HPDE6-E6E7 (cell line): Measurements from ENCODE around the gene MEST.
"Not testable (repeated sequence)": the region's sequence is repeated elsewhere in the genome, so short reads cannot be mapped to it uniquely, and the experiment has no call there.

Source experiments
- DNase-seq: peaks from one replicate; pipeline ENCODE4 v3.0.0; 2011; ENCODE audit warnings: missing footprints; ENCODE audit errors: extremely low spot score

The MEST gene, protein sequence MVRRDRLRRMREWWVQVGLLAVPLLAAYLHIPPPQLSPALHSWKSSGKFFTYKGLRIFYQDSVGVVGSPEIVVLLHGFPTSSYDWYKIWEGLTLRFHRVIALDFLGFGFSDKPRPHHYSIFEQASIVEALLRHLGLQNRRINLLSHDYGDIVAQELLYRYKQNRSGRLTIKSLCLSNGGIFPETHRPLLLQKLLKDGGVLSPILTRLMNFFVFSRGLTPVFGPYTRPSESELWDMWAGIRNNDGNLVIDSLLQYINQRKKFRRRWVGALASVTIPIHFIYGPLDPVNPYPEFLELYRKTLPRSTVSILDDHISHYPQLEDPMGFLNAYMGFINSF

DNA sequence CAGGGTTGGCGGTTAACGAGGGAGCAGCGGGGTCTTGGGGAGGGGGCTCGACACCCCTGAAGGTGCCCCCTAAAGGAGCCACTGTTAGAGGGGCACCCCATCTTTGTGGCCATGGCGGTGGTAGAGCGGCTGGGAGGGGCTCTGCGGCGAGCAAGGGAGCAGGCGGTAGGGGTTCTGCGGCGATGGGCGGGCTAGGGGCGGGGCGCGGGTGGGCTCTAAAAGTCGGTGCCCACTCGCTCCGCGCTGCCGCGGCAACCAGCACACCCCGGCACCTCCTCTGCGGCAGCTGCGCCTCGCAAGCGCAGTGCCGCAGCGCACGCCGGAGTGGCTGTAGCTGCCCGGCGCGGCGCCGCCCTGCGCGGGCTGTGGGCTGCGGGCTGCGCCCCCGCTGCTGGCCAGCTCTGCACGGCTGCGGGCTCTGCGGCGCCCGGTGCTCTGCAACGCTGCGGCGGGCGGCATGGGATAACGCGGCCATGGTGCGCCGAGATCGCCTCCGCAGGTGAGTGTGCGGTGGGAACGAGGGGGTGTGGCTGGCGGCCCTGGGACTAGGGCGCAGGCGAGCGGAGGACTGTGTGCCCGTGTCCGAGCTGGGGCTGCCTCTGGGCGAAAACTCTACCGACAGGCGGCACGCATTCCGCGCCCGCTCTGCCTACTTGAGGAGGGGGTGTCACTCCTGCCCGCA lies at the start of gene MEST:
MEST (plus strand) TSS at position 245 of the 682 bp plus-strand sequence; CDS start at position 474, 229 bp downstream.
- no peak for DNase-seq

DNA sequence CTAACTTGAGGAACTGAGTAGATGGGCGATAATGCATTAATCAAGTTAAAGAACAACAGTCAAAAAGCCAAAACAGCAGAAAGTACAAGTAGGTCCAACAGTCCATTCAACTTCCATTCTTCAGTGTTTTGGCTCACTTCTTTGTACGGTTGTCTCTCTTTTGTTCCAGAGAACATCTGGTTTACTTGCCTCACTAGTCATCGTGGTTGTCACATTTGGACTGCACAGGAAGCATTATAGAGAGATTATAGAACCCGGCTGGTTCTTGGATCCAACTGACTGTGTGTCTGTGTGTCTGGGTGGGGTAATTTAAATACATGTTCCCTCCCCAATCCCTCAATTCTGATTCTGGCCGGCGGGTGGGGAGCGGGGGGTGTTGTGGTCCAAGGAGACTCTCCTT lies 49.3 kb upstream of the MEST start:
- no peak for DNase-seq

DNA sequence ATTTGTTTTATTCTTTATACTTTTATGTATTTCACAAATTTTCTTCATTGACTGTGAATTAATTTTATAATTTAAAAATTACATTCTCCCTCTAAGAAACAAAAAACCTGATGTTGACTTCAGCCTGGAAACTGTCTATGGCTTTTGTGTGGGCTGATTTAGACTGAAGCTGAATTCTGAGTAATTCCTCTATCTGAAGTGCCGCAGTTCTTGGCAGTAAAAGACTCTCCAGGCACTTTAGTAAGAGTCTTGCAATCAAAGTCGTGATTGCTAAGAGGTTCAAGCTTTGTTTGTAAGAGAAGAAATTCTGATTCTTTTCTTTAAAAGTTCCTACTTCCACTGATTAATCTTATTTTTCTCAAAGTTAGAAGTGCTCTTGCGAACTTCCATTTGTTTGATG lies 47.7 kb upstream of the MEST start:
- no peak for DNase-seq

DNA sequence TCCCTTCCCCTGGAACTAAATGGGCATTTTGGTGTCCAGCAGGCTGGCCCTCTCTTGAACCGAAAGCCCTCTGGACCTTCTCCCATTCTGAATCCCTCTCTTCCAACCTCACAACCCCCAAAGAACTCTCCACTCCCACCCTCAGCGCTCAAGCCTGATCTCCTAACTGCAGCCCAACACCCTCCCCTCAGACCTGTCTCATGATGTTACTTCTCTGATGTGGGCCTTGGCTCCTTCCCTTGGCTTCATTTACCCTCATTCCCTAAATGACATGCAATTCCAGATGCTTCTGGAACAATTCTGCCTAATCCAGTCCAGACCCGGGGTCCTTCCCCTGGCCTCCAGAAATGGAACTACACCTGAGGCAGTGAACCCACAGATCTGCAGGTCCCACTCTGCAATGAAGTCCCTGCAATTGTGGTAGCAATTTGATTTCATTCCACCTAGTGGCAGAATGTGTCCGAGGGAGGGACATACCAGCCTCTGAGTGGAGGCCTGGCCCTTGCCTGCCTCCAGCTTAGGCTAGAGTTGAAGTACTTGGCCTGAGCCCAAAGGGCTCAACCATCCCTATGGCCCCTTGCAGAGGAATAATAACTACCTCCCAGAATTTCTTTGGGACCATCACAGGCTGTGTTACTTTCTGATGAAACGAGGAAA lies 47.0 kb upstream of the MEST start:
- DNase-seq = no peak

DNA sequence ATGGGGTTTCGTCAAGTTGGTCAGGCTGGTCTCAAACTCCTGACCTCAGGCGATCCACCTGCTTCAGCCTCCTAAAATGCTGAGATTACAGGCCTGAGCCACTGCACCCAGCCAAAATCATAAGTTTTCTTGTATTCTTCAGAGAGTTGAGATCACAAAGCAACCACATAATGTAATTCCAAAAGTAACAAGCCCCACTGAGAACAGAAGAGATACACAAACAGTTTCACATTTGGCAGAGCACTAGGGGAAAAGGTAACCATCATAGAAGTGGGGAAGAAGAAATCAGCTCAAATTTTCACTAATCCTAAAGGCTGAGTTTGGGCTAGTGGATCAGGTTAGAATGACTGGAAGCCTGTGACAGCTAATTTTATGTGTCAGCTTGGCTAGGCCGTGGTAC lies 45.6 kb upstream of the MEST start:
- no peak for DNase-seq

DNA sequence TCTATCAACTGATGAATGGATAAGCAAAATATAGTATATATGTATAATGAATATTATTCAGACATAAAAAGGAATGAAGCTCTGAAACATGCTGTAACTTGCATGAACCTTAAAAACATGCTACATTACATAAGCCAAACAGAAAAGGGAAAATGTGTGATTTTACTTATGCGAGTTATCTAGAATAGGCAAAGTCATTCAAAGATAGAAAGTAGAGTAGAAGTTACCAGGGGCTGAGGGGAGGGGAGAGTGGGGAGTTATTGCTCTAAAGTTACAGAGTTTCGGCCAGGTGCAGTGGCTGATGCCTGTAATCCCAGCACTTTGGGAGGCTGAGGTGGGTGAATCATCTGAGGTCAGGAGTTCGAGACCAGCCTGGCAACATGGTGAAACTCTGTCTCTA lies 40.5 kb upstream of the MEST start:
- DNase-seq = not testable (repeated sequence)

DNA sequence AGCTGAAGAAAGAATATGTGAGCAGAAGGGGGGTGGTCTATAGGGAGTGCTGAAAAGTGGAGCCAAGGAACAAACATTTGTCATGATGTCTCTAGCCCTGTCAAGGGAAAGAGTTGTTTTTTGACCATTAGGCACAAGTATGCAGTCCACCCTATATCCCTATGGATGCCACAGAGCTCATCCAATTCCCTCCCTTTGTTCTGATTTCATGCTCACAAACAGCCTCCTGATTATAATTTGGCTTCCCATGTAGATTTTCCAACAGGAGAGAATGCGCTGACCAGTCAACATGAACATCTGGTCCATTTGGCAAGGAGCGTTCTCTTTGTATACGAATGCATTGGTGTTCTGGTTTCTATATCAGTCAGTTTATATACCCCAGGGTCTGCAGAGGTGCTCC lies 38.9 kb upstream of the MEST start:
- no peak for DNase-seq

DNA sequence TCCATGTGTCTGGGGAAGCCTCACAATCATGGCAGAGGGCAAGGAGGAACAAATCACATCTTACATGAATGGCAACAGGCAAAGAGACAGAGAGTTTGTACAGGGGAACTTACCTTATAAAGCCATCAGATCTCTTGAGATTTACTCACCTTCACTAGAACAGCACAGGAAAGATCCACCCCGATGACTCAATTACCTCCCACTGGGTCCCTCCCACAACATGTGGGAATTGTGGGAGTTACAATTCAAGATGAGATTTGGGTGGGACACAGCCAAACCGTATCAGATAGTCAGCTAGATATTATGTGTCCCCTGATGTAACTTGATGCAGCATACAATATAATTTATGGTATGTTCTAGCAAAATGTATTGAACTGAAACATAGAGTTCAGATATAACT lies 36.9 kb upstream of the MEST start:
- no peak for DNase-seq

DNA sequence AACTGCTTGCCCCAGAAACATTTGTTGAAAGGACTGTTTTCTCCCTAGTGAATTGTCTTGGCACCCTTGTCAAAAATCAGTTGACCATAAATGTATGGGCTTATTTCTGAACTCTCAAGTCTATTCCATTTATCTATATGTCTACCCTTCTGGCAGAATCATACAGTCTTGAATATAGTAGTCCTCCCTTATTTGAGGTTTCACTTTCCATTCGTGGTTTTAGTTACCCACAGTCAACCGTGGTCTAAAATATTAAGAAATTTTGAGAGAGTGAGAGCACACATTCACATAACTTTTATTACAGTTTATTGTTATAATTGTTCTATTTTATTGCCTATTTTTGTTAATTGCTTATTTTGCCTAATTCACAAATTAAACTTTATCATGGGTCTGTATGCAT lies 33.6 kb upstream of the MEST start:
- no peak for DNase-seq

DNA sequence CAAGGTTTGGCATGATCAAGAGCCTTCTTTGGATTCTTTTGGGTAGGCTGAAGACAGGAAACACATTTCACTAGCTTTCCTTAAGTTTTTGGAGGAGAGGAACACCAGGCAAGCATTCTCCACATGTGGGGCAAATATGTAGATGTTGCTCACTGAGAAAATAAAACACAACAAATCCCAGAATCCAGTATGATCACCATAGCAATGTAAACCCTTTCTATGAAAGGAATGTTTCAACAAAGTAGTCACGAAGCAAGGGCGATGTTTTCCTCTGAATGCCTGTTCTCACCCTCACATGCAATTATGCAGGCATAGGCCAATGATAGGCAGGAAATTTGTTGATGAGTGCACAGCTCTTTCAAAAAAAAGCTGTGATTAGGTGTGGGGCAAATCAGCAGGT lies 30.6 kb upstream of the MEST start:
- DNase-seq = no peak

DNA sequence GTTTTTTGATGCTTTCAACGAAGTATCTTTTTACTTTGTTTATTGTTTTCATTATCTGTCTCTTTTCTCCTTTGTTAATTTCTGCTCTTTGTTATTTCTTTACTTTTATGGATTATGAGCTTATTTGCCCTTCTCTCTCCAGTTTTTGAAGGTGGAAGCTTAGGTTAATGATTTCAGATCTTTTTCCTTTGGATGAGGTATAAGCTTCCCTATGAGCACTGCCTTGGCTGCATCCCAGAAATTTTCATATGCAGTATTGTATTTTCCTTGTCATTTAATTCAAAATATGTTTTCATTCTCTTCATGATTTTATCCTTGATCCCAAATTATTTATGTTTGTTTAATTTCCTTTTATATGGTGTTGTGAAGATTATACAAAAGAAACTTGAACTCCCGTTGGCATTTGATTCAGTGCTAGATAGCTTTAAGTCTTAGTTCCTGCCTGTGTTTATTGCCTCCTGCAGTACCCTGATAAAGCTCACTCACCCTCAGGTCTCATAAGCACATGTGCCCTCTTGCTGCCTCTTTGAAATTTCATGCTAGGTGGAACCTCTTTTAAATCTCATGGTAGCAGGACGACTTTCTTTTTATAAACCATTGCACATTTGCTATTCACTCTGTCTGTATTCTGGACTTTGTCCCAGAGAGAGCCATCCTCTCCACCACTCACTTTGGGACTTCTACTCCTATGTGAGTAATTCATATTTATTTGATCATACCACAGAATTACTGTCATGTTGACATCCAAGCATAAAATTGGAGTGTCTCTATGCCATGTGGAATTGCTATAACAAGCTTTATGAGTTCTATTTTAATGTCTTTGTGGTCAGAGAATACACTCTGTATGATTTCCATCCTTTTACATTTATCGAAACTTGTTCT lies 28.1 kb upstream of the MEST start:
- no peak for DNase-seq

DNA sequence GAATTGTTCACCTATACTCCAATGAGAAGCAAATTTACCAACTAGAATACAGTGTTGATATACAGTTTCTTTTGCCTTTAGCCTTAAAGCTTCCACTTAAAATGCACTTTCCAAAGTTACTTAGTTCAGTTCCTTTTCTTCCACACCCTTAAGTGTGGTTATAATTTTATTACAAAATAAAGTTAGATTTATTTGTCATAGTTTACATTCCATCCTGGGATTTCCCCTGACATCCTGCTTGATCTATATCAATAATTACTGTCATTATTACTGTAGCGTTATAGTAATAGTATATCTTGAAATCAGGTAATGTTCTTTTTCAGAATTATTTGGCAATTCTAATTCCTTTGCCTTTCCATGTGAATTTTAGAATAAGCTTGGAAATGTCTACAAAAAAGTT lies 23.3 kb upstream of the MEST start:
- DNase-seq = no peak

DNA sequence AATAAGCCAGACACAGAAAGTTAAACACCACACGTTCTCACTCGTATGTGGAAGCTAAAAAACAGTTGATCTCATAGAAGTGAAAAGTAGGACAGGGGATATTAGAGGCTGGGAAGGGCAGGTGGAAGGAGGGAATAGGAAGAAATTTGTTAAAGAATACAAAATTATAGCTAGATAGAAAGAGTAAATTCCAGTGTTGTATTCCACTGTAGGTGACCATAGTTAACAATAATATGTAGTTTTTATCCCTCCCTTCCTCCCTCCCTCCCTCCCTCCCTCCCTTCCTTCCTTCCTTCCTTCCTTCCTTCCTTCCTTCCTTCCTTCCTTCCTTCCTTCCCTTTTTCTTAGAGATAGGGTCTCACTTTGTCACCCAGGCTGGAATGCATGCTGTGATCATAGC lies 19.9 kb upstream of the MEST start:
- DNase-seq = no peak

DNA sequence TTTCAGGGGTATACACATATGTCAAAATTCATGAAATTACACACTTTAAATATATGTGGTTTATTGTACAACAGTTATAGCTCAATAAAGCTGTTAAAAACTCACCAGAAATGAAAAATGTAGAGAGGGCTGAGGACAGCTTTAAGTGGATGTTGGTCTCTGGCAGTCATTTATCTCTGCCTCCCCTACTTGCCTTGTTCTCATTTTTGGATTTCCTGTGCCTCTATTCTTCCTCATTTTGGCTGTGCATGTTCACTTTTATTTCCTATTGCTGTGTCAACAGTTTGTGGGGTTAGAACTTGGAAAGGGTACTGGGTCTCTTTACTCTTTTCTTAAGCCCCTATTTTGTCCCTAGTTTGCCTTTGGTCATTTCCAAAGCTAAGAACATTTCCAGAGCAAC lies 18.6 kb upstream of the MEST start:
- DNase-seq = no peak

DNA sequence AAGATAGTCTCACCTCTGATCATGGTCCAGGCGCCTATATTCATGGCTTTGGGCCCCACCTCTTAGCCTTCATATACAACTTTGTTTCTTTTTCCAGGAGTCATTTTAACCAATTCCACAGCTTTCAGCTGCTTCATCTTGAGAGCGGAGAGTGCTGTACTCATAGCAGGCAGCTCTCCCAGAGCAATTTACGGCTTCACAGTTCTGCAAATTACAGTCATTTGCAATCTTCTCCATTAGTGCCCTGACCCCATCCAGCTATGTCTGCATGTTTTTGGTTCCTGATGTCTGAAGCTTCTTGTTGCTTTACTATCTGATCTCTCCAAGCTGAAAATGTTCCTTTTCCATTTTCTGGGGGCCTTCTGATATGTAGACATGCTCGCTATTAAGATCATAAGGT lies 18.0 kb upstream of the MEST start:
- DNase-seq = no peak

DNA sequence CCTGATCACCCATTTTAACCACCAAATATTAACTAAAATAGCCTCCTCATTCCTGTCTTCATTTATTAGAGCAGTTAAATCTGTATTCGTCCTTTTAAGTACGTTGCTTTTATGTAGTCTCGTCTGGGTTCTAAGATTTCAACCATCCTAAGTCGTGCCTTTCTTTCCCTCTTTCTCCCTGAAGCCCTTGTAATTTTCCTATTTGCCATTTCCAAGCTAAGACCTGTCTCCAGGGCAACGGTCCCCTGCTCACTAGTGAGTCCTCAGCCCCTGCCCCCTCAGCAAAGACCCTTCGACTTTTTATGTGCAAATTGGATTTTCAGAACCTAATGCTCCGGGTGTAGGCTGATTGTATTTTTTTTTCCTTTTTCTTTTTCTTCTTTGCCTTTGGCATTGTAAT lies 16.1 kb upstream of the MEST start:
- DNase-seq = no peak

DNA sequence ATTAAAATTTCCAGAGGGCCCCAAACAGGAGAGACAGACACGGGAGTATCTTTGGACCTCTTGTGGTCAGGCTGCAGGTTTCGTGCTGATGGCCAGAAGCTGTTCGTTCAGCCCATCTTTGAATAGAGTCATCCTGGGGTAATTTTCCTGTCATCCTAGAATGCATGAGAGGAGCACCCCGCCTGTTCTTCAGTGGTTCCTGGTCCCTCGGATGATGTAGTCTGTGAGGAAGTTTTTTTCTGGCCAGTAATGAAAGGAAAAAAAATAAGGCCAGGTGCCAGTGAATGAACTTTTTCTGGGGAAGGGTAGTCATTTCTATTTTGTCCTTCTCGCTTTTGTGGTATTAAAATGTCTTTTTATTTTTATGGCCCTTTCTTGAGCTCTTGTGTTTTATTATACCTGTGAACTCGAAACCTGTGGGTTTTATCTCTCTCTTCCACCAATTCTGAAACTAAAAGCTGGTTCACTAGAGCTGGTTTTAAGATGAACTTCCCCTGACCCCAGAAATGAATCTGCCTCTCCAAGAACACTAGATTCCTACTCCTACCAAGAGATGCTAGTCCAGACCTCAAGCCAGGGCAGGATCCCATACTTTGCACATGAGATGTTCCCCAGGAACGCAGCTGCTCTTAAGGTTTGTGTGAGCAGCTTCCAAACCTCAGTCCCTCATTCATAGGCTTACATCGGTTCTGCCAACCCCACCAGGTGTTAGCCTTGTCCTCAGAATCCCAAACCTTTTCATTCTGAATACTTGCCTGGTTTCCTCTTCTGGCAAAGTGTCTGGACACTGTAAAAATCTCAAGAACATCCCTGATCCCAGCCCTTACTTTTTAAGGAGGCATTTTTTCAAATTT lies 15.4 kb upstream of the MEST start:
- DNase-seq = no peak

DNA sequence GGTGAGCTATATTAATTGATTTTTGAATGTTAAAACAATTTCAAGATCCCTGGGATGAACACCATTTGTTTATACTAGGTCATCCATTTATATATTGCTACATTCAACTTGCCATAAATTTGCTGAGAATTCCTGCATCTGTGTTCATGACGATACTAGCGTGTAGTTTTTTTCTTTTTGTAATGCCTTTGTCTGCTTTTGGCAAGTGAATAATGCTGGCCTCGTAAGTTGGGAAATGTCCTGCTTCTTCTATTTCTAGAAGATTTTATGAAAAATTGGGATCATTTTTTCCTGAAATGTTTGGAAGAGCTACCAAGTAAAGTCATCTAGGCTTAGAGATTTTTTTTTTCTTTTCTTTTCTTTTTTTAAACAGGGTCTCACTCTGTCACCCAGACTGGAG lies 12.9 kb upstream of the MEST start:
- DNase-seq = no peak

DNA sequence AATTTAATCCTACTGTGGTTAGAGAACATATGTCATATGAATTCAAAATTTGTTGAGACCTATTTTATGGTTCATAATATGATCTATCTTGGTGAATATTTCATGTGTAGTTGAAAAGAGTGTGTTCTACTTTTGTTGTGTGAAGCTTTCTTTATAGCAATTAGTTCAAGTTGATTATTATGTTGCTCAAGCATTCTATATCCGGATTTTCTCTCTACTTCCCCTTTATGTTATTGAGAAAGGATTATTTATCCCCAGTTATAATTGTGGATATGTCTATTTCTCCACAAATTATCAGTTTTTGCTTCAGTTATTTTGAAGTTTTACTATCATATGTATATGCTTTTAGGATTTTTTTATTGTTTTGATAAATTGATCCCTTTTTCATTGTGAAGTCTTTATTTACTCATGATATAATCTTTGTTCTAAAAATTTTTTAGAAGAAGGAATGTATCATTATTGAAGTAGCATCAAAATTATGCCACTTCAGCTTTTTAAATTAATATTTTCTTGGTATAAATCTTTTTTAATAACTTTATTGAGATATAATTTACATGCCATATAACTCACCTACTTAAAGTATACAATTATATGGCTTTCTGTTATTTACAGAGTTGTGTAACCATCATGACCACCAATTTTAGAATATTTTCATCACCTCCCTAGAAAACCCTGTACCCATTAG lies 12.0 kb upstream of the MEST start:
- no peak for DNase-seq

DNA sequence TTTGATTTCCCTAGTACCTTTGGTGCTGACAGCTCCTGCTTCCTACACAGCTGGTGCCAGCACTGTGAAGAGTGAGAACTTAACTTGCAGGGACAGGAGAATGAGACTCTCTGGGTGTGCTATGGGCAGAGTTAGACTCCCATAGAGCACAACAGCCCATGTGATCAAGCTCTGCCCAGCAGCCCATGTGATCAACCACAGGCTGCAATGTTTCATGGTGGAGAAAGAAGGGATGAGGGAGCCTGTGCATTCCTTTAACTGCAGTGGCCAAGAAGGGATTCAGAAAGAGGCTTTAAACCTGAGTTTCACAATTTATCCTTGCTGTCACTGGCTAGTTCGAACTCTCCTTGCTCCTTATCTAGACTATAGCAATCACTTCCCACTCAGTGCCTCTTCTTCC lies 10.0 kb upstream of the MEST start:
- DNase-seq = no peak

DNA sequence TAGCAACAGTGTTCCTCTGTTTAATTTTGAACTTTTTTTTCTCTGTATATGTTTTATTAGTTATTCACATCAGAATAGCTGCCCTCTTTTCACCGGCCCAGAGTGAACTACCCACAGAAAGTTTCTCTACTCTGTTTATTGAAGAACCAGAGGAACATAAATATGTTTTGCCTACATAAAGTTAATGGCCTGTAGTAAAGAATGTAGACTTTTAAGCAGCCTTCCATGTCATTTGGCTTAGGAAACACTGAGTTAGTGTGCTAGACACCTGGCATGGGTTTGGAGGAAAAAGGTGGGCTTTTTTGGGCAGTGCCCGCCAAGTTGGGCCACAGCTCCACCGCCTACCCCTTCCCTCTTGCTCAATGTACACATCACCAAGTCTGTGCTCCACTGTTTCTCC lies 8.9 kb upstream of the MEST start:
- DNase-seq = no peak
